Loucy (cell line): ENCODE measurements around the gene EME1.

ENCODE experiments used
- CTCF ChIP-seq: fragments of 200-600 bp; sonication (generic); conservative IDR thresholded peaks from 2 replicates; pipeline ENCODE4 v1.5.1; 2014; ENCODE audit warnings: mild to moderate bottlenecking, antibody characterized with exemption, low read length
- EZH2phosphoT487 ChIP-seq: fragments of 200-600 bp; IDR thresholded peaks from 2 replicates; pipeline ENCODE4 v1.6.1; 2018; ENCODE audit warnings: antibody characterized with exemption, mild to moderate bottlenecking, moderate library complexity, borderline replicate concordance

- TF ChIP-seq CTCF (no peak), EZH2phosphoT487 (no peak)
Observed at GRCh38 chr17:50367401-50367800, 5.6 kb upstream of the EME1 start.
